ENCODE results near the gene CYP1A1. TPM values are rescaled to one million over a fixed set of nuclear protein-coding genes. Genes with fewer than 3 reads are reported as not detected.

Gene CYP1A1
- total RNA-seq, 1 donor from 2014 or later, result 189 TPM

GRCh38 chr15:74716651-74717050 is 8.7 kb downstream of the CYP1A1 start:
- no peak for DNase-seq (ENCODE audit: extremely low spot score, unreplicated experiment)
- H3K9me3 Mint-ChIP-seq, result no peaks in the 10 kb centered on the region
- TF ChIP-seq CTCF (conservative IDR thresholded peaks at IDR 0.05), result no peak
- H3K27me3 Mint-ChIP-seq, result no peaks in the 10 kb centered on the region
- H3K4me3 Mint-ChIP-seq, result no peak overlapping the region
- peaks cover 15% of the 10 kb centered on the region for H3K36me3 Mint-ChIP-seq
- no peaks in the 10 kb centered on the region for H3K4me1 Mint-ChIP-seq (ENCODE audit: unreplicated experiment)
- peak overlapping the region; percentile 36 for H3K27ac Mint-ChIP-seq

GRCh38 chr15:74712311-74712710 is 13.0 kb downstream of the CYP1A1 start:
- DNase-seq (ENCODE audit: extremely low spot score, unreplicated experiment), result no peak
- no peak overlapping the region for H3K4me3 Mint-ChIP-seq
- no peaks in the 10 kb centered on the region for H3K36me3 Mint-ChIP-seq
- H3K27me3 Mint-ChIP-seq, result peaks cover 16% of the 10 kb centered on the region
- no peak overlapping the region for H3K27ac Mint-ChIP-seq
- no peak for TF ChIP-seq CTCF (conservative IDR thresholded peaks at IDR 0.05)
- no peaks in the 10 kb centered on the region for H3K9me3 Mint-ChIP-seq
- no peaks in the 10 kb centered on the region for H3K4me1 Mint-ChIP-seq (ENCODE audit: unreplicated experiment)

- H3K36me3 Mint-ChIP-seq, result no peaks in the 10 kb centered on the region
- no peak for DNase-seq (ENCODE audit: extremely low spot score, unreplicated experiment)
- H3K27me3 Mint-ChIP-seq, result peaks cover 26% of the 10 kb centered on the region
- no peak overlapping the region for H3K27ac Mint-ChIP-seq
- TF ChIP-seq CTCF (conservative IDR thresholded peaks at IDR 0.05), result no peak
- no peaks in the 10 kb centered on the region for H3K4me1 Mint-ChIP-seq (ENCODE audit: unreplicated experiment)
- no peaks in the 10 kb centered on the region for H3K9me3 Mint-ChIP-seq
- H3K4me3 Mint-ChIP-seq, result no peak overlapping the region
Measured at GRCh38 chr15:74710319-74711094, 14.8 kb downstream of the CYP1A1 start.

- Mint-ChIP-seq H3K4me1 (ENCODE audit: unreplicated experiment) (no peaks in the 10 kb centered on the region), H3K36me3 (no peaks in the 10 kb centered on the region), H3K9me3 (no peaks in the 10 kb centered on the region), H3K27me3 (peaks cover 29% of the 10 kb centered on the region), H3K4me3 (no peak overlapping the region), H3K27ac (no peak overlapping the region)
- no peak for DNase-seq (ENCODE audit: extremely low spot score, unreplicated experiment)
- no peak for TF ChIP-seq CTCF (conservative IDR thresholded peaks at IDR 0.05)
Measured at GRCh38 chr15:74709892-74710291, 15.4 kb downstream of the CYP1A1 start.

GRCh38 chr15:74709011-74709410 is 16.3 kb downstream of the CYP1A1 start:
- peaks cover 29% of the 10 kb centered on the region for H3K27me3 Mint-ChIP-seq
- no peak overlapping the region for H3K4me3 Mint-ChIP-seq
- no peak for TF ChIP-seq CTCF (conservative IDR thresholded peaks at IDR 0.05)
- H3K4me1 Mint-ChIP-seq (ENCODE audit: unreplicated experiment), result no peaks in the 10 kb centered on the region
- no peak for DNase-seq (ENCODE audit: extremely low spot score, unreplicated experiment)
- H3K36me3 Mint-ChIP-seq, result no peaks in the 10 kb centered on the region
- H3K27ac Mint-ChIP-seq, result no peak overlapping the region
- no peaks in the 10 kb centered on the region for H3K9me3 Mint-ChIP-seq
